HG02840 (cell line): ENCODE results near the gene OR2V1.
"Not testable (repeated sequence)": the region's sequence is repeated elsewhere in the genome, so short reads cannot be mapped to it uniquely, and the experiment has no call there.

Experiments
- ATAC-seq: cut with Tn5 transposase; IDR thresholded peaks from one replicate; pipeline ENCODE4 v1.9.1; 2021; ENCODE audit warnings: mild to moderate bottlenecking, moderate library complexity, moderate number of reproducible peaks; ENCODE audit not compliant: unreplicated experiment, low FRiP score

Gene OR2V1, protein sequence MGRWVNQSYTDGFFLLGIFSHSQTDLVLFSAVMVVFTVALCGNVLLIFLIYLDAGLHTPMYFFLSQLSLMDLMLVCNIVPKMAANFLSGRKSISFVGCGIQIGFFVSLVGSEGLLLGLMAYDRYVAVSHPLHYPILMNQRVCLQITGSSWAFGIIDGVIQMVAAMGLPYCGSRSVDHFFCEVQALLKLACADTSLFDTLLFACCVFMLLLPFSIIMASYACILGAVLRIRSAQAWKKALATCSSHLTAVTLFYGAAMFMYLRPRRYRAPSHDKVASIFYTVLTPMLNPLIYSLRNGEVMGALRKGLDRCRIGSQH

DNA sequence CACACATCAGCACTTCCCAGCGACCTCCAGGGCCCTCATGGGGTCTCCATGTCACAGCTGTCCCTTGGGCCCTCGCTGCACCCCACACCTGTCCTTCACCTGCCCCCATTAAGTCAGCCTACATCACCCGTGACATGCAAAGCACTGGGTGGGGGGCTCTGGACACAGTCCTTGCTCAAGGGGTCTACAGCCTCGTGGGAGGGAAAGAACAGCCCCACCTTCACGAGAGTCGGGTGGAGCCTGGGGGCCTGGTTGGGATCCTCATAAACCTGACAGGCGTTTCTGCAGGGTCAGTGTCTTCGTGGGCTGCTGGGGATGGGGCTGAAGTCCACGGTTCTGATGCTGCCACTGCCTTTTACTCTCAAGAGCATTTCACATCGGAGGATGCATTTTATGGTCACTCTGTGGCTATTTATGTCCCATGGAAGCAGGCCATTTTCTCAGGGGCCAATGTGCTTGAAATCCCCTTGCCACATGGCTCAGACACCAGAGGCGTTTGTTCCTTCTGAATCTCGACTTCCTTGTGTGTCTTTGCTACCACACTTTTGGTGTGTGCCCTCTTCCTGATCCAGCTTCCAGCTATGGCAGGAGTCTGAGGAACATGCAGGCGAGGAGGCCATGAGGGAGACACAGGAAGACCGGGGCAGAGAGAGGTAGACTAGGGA lies at the start of gene OR2V1:
Gene OR2V1, minus strand, starts transcription at position 338 of the 665 bp plus-strand sequence. CDS start 5,865 bp downstream, outside the sequence.
- ATAC-seq, result no peak

GRCh38 chr5:181177559-181177958 lies 46.6 kb upstream of the OR2V1 start:
- ATAC-seq, result not testable (repeated sequence)

DNA sequence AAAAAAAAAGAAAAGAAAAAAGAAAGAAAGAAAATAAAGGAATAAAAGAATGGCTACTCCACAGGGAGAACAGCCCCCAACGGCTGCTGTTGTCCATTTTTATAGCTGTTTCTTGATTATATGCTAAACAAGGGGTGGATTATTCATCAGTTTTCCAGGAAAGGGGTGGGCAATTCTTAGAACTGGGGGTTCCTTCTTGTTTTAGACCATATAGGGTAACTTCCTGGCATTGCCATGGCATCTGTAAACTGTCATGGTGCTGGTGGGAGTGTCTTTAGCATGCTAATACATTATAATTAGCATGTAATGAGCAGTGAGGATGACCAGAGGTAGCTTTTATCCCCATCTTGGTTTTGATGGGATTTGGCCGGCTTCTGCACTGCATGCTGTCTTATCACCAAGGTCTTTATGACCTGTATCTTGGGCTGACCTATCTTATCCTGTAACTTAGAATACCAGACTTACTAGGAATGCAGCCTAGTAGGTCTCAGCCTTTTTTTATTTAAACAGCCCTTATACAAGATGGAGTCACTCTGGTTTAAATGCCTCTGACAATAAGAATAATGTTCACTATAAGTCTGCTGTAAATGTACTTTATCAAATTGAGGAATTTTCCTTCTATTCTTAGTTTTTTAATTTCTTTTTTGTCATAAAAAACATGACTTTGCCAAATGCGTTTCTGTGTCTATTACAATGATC lies 45.4 kb upstream of the OR2V1 start:
- ATAC-seq, result no peak

GRCh38 chr5:181173420-181174342 lies 42.7 kb upstream of the OR2V1 start:
- ATAC-seq, result no peak

- ATAC-seq, result no peak
Observed at GRCh38 chr5:181173027-181173419, 42.1 kb upstream of the OR2V1 start.

GRCh38 chr5:181171782-181172181 lies 40.8 kb upstream of the OR2V1 start:
- no peak for ATAC-seq

GRCh38 chr5:181170996-181171395 lies 40.0 kb upstream of the OR2V1 start:
- ATAC-seq, result no peak

GRCh38 chr5:181170237-181170825 lies 39.4 kb upstream of the OR2V1 start:
- no peak for ATAC-seq

- not testable (repeated sequence) for ATAC-seq
Observed at GRCh38 chr5:181169459-181170236, 38.7 kb upstream of the OR2V1 start.

- no peak for ATAC-seq
Observed at GRCh38 chr5:181168595-181169118, 37.7 kb upstream of the OR2V1 start.

- ATAC-seq, result no peak
Observed at GRCh38 chr5:181167814-181168488, 37.0 kb upstream of the OR2V1 start.

DNA sequence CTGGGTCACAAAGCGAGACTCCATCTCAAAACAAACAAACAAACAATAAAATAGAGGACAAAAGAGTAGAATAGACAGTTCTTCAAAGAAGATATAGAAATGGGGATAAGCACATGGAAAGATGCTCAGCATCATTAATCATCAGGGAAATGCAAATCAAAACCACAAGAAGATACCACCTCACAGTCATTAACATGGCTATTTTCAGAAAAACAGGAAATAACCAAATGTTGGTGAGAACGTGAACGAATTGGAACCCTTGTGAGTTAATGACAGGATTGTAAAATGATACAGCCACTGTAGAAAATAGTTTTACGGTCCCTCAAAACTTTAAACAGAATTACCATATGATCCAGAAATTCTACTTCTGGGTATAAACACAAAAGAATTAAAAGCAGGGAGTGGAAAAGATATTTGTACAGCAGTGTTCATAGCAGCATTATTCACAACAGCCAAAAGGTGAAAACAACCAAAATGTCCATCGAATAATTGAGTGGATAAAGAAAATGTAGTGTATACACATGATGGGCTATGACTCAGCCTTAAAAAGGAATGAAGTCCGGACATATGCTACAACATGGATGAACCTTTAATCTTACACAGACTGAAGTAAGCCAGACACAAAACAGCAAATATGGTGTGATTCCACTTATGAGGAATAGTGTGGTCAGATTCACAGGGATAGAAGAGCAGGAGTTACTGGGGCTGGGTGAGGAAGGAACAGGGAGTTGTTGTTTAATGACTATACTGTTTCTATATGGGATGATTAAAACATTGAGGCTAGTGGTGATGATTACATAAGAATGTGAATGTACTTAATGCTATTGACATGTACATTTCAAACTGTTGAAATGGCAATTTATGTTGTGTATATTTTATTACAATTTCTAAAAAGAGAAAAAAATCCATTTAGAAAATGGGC lies 36.1 kb upstream of the OR2V1 start:
- ATAC-seq, result no peak

DNA sequence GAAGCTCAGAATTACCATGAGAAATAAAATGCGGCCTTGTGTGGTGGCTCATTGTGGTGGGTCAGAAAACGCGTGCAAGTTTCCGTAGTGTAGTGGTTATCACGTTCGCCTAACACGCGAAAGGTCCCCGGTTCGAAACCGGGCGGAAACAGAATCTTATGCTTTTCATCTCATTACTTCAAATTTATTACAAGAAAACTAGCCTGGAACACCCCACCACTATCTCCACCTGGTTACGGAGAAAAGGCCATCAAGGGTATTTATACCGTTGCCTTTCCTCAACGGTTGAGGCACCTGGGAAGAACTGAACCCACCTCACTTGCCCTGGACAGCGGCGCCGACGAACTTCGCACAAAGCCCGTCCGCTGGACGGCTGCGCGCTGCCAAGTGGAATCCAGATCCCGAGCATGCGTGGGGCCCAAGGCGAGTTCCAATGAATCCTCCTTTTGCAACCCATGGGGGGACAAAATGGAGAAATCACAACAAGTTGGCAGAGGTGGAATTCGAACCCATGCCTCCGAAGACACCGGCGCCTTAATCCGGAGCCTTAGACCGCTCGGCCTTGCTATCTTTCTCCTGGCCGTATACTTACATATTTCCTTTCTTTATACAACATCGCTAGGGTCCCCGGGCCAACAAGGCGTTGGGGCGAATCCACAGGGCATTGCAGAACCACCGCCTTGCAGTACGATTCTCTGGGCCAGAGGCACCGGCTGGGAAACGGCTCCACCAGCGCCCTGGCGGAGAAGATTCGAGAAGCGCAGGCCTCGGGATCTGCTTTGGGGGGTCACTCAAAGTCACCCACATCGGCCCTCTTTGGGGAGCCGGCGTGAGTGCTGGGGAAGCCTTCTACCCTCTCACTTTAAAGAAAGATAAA lies 33.3 kb upstream of the OR2V1 start:
- ATAC-seq, result no peak

- no peak for ATAC-seq
Observed at GRCh38 chr5:181163487-181164075, 32.6 kb upstream of the OR2V1 start.

GRCh38 chr5:181161534-181162175 lies 30.7 kb upstream of the OR2V1 start:
- no peak for ATAC-seq
